ENCODE results near the gene ANKRD63.

ANKRD63 gene

GRCh38 chr15:40267670-40268069, 15.2 kb downstream of the ANKRD63 start:
- H3K27ac ChIP-seq (ENCODE audit: low read depth, low read length), result no peak overlapping the region
- no peak for TF ChIP-seq EZH2phosphoT487 (IDR thresholded peaks at IDR 0.05; ENCODE audit: borderline replicate concordance, low read length)
- no peak for TF ChIP-seq CTCF (IDR thresholded peaks at IDR 0.05; ENCODE audit: low read depth, low read length, poor library complexity, severe bottlenecking)
- H3K79me2 ChIP-seq (ENCODE audit: control insufficient read depth, low read length), result no peaks in the 10 kb centered on the region
- no peaks in the 10 kb centered on the region for H3K9me2 ChIP-seq (replicated peaks; ENCODE audit: control insufficient read depth, low read length)
- no peaks in the 10 kb centered on the region for H4K20me1 ChIP-seq (ENCODE audit: control insufficient read depth, insufficient read depth, low read depth, low read length)
- no peaks in the 10 kb centered on the region for H3K9me3 ChIP-seq (ENCODE audit: control insufficient read depth, insufficient read depth, low read length)
- H3K4me2 ChIP-seq (ENCODE audit: low read length), result no peak overlapping the region
- peaks cover 16% of the 10 kb centered on the region for H3K27me3 ChIP-seq (ENCODE audit: control insufficient read depth, low read length)
- H3K4me3 ChIP-seq (ENCODE audit: low read length), result no peak overlapping the region
- H3F3A ChIP-seq (ENCODE audit: control insufficient read depth, insufficient read depth), result no peaks in the 10 kb centered on the region
- no peaks in the 10 kb centered on the region for H3K36me3 ChIP-seq (ENCODE audit: control insufficient read depth, low read length)
- H3K4me1 ChIP-seq (ENCODE audit: control insufficient read depth, low read length), result no peaks in the 10 kb centered on the region

GRCh38 chr15:40266828-40267304, 16.0 kb downstream of the ANKRD63 start:
- peaks cover 22% of the 10 kb centered on the region for H3K27me3 ChIP-seq (ENCODE audit: control insufficient read depth, low read length)
- H3F3A ChIP-seq (ENCODE audit: control insufficient read depth, insufficient read depth), result no peaks in the 10 kb centered on the region
- no peak overlapping the region for H3K27ac ChIP-seq (ENCODE audit: low read depth, low read length)
- no peaks in the 10 kb centered on the region for H4K20me1 ChIP-seq (ENCODE audit: control insufficient read depth, insufficient read depth, low read depth, low read length)
- TF ChIP-seq EZH2phosphoT487 (IDR thresholded peaks at IDR 0.05; ENCODE audit: borderline replicate concordance, low read length) (no peak), CTCF (IDR thresholded peaks at IDR 0.05; ENCODE audit: low read depth, low read length, poor library complexity, severe bottlenecking) (no peak)
- H3K36me3 ChIP-seq (ENCODE audit: control insufficient read depth, low read length), result no peaks in the 10 kb centered on the region
- H3K4me2 ChIP-seq (ENCODE audit: low read length), result no peak overlapping the region
- no peaks in the 10 kb centered on the region for H3K9me2 ChIP-seq (replicated peaks; ENCODE audit: control insufficient read depth, low read length)
- no peaks in the 10 kb centered on the region for H3K4me1 ChIP-seq (ENCODE audit: control insufficient read depth, low read length)
- H3K4me3 ChIP-seq (ENCODE audit: low read length), result no peak overlapping the region
- no peaks in the 10 kb centered on the region for H3K79me2 ChIP-seq (ENCODE audit: control insufficient read depth, low read length)
- H3K9me3 ChIP-seq (ENCODE audit: control insufficient read depth, insufficient read depth, low read length), result no peaks in the 10 kb centered on the region

- Histone ChIP-seq H3K27ac (ENCODE audit: low read depth, low read length) (no peak overlapping the region), H3K4me1 (ENCODE audit: control insufficient read depth, low read length) (no peaks in the 10 kb centered on the region), H3K4me3 (ENCODE audit: low read length) (no peak overlapping the region), H3F3A (ENCODE audit: control insufficient read depth, insufficient read depth) (no peaks in the 10 kb centered on the region), H4K20me1 (ENCODE audit: control insufficient read depth, insufficient read depth, low read depth, low read length) (no peaks in the 10 kb centered on the region), H3K9me3 (ENCODE audit: control insufficient read depth, insufficient read depth, low read length) (no peaks in the 10 kb centered on the region), H3K79me2 (ENCODE audit: control insufficient read depth, low read length) (no peaks in the 10 kb centered on the region), H3K9me2 (replicated peaks; ENCODE audit: control insufficient read depth, low read length) (no peaks in the 10 kb centered on the region), H3K4me2 (ENCODE audit: low read length) (no peak overlapping the region), H3K36me3 (ENCODE audit: control insufficient read depth, low read length) (no peaks in the 10 kb centered on the region), H3K27me3 (ENCODE audit: control insufficient read depth, low read length) (peaks cover 26% of the 10 kb centered on the region)
- TF ChIP-seq EZH2phosphoT487 (IDR thresholded peaks at IDR 0.05; ENCODE audit: borderline replicate concordance, low read length), result no peak
- no peak for TF ChIP-seq CTCF (IDR thresholded peaks at IDR 0.05; ENCODE audit: low read depth, low read length, poor library complexity, severe bottlenecking)
Measured at GRCh38 chr15:40265875-40266274, 17.0 kb downstream of the ANKRD63 start.
